Kidney (tissue), 14 donors: ENCODE measurements around the gene FBXW12. TPM values are rescaled to one million over a fixed set of nuclear protein-coding genes. Genes with fewer than 3 reads are reported as not detected.

Experiments used
- DNase-seq, 5 donors: peaks; one replicate each; pipeline ENCODE4 v3.0.0-alpha.2; 2013 to 2020
- FAIRE-seq: peaks from 2 replicates; lab custom pipeline; 2012; peaks lifted over from hg19 to GRCh38; lab: Jason Lieb, UNC
- H3K27ac ChIP-seq, 2 donors: one replicate each; pipeline ENCODE4 v1.7.0; 2013; ENCODE audit warnings: low read depth in 2 of 2, low read length in 2 of 2, inconsistent platforms in 1 of 2
- H3K27me3 ChIP-seq: one replicate; pipeline ENCODE4 v1.7.1; 2013; ENCODE audit warnings: low read length, inconsistent platforms; ENCODE audit not compliant: control insufficient read depth, insufficient read depth
- H3K36me3 ChIP-seq, 3 donors: one replicate each; pipeline versions ENCODE4 v1.7.0 to v1.7.1; 2013; ENCODE audit warnings: low read length in 3 of 3, control low read depth in 1 of 3, inconsistent platforms in 1 of 3; ENCODE audit not compliant: insufficient read depth in 3 of 3, control insufficient read depth in 2 of 3
- H3K4me1 ChIP-seq, 3 donors: one replicate each; pipeline versions ENCODE4 v1.7.0 to v1.7.1; 2013; ENCODE audit warnings: low read length in 3 of 3, inconsistent platforms in 1 of 3, low read depth in 1 of 3; ENCODE audit not compliant: control insufficient read depth in 2 of 3, insufficient read depth in 2 of 3
- H3K4me3 ChIP-seq, 3 donors: one replicate each; pipeline versions ENCODE4 v1.7.0 to v1.8.1; 2013; ENCODE audit warnings: low read length in 3 of 3, control low read depth in 1 of 3, inconsistent platforms in 1 of 3
- H3K9ac ChIP-seq, 3 donors: one replicate each; pipeline versions ENCODE4 v1.7.0 to v1.7.1; 2013; ENCODE audit warnings: low read length in 3 of 3, control low read depth in 1 of 3, inconsistent platforms in 1 of 3
- H3K9me3 ChIP-seq, 3 donors: one replicate each; pipeline versions ENCODE4 v1.7.0 to v1.7.1; 2013; ENCODE audit warnings: low read length in 3 of 3, control low read depth in 1 of 3, inconsistent platforms in 1 of 3; ENCODE audit not compliant: control insufficient read depth in 2 of 3, insufficient read depth in 1 of 3
- intact Hi-C: fragments of 100-400 bp; cut with DNase I; formaldehyde crosslinking; loops from one replicate; pipeline ENCODE4 v1.11.1; 2022
- polyA plus RNA-seq: library from polyadenylated mRNA; stranded (reverse); fragments of 350-450 nt; fragmentation: Illumina TruSeq; extraction: RNeasy Lipid Tissue Mini Kit (QIAGEN cat#74804); gene quantifications from one replicate; pipeline ENCODE4 v1.2.3, GENCODE V29; 2014; ENCODE audit warnings: low read depth, low replicate concordance; ENCODE audit not compliant: insufficient read depth
- total RNA-seq: library from RNA; stranded (reverse); fragmentation: NEBNext Ultra II Directional; extraction: Animal tissue kit (Norgen Biotek cat#: 25700); gene quantifications from one replicate; pipeline ENCODE4 v1.2.1, GENCODE V29; 2021
- TF ChIP-seq, protein P1 (sequence below): IDR thresholded peaks from 3 replicates; pipeline ENCODE4 v1.5.1; 2012; ENCODE audit warnings: mild to moderate bottlenecking, moderate library complexity, borderline replicate concordance; ENCODE audit not compliant: insufficient read depth; ENCODE audit errors: extremely low read depth
- donor health status: control.
- donor health status: control.
- donor health status: control.
- donor health status: control.
- donor health status: control.
- donor health status: DM: yes; HTN: yes; CAD: no.
- donor health status: Normal renal cell carcinoma (clear cell type).

FBXW12 gene
- total and polyA plus RNA-seq, 2 donors from 2014 or later: not detected

DNA sequence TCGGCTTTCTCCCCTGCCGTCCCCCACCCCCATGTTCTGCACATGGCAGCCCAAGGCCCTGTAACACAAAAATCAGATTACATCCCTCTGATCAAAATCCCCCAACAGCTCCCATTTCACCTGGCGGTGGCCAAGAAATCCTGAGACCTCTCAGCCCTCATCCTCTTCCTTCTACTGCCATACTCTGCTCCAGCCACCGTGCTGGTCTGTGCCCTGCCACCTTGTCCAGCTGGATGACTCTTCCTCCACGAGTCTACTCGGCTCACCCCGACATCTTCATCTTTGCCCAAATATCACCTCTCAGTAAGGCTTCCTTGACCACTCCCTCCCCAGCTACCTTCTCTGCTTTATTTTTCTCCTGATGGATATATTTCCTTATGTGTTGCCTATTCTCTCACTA lies 64.8 kb downstream of the FBXW12 start:
- H3K9me3 ChIP-seq: no peaks in the 10 kb centered on the region
- FAIRE-seq: no peak
- no peak for DNase-seq
- no peak overlapping the region for H3K27ac ChIP-seq
- no peaks in the 10 kb centered on the region for H3K27me3 ChIP-seq
- H3K4me1 ChIP-seq: peaks cover 3 to 36% (median 35%) of the 10 kb centered on the region in 3 donors
- TF ChIP-seq, protein P1, sequence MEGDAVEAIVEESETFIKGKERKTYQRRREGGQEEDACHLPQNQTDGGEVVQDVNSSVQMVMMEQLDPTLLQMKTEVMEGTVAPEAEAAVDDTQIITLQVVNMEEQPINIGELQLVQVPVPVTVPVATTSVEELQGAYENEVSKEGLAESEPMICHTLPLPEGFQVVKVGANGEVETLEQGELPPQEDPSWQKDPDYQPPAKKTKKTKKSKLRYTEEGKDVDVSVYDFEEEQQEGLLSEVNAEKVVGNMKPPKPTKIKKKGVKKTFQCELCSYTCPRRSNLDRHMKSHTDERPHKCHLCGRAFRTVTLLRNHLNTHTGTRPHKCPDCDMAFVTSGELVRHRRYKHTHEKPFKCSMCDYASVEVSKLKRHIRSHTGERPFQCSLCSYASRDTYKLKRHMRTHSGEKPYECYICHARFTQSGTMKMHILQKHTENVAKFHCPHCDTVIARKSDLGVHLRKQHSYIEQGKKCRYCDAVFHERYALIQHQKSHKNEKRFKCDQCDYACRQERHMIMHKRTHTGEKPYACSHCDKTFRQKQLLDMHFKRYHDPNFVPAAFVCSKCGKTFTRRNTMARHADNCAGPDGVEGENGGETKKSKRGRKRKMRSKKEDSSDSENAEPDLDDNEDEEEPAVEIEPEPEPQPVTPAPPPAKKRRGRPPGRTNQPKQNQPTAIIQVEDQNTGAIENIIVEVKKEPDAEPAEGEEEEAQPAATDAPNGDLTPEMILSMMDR: no peak
- no peak overlapping the region for H3K9ac ChIP-seq
- no peak overlapping the region for H3K4me3 ChIP-seq
- intact Hi-C loops: loop anchor here (5.0 to 10.0 kb wide), 2 partner anchors 35 to 162 kb away; no protein-coding TSS in a partner anchor
- peaks cover 0 to 5% (median 2%) of the 10 kb centered on the region in 3 donors for H3K36me3 ChIP-seq

DNA sequence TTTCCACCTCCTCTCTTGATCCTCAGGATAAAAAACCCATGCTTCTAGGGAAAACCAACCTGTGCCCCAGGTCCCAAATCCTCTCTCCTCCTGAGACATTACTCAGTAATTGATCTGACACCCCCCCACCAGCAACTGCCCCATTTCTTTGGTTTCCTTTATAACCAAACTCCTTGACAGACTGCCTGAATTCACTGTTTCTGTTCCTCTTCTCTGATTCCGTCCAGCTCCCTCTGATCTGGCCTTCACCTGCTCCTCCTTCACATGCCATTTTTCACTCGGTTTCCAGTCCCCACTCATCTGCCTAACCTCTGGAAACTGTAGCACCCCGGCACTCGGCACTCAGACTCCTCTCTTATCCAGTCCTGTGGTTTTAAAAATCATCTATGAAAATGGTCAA lies 65.8 kb downstream of the FBXW12 start:
- no peaks in the 10 kb centered on the region for H3K9me3 ChIP-seq
- TF ChIP-seq, protein P1: no peak
- no peaks in the 10 kb centered on the region for H3K27me3 ChIP-seq
- peak in 1 of 5 donors; percentile 32 for DNase-seq
- no peak for FAIRE-seq
- H3K4me1 ChIP-seq: peaks cover 3 to 35% (median 29%) of the 10 kb centered on the region in 3 donors
- no peak overlapping the region for H3K9ac ChIP-seq
- H3K36me3 ChIP-seq: peaks cover 0 to 10% (median 2%) of the 10 kb centered on the region in 3 donors
- intact Hi-C loops: loop anchor here (5.0 to 10.0 kb wide), 2 partner anchors 36 to 163 kb away; no protein-coding TSS in a partner anchor
- H3K4me3 ChIP-seq: no peak overlapping the region
- H3K27ac ChIP-seq: no peak overlapping the region

DNA sequence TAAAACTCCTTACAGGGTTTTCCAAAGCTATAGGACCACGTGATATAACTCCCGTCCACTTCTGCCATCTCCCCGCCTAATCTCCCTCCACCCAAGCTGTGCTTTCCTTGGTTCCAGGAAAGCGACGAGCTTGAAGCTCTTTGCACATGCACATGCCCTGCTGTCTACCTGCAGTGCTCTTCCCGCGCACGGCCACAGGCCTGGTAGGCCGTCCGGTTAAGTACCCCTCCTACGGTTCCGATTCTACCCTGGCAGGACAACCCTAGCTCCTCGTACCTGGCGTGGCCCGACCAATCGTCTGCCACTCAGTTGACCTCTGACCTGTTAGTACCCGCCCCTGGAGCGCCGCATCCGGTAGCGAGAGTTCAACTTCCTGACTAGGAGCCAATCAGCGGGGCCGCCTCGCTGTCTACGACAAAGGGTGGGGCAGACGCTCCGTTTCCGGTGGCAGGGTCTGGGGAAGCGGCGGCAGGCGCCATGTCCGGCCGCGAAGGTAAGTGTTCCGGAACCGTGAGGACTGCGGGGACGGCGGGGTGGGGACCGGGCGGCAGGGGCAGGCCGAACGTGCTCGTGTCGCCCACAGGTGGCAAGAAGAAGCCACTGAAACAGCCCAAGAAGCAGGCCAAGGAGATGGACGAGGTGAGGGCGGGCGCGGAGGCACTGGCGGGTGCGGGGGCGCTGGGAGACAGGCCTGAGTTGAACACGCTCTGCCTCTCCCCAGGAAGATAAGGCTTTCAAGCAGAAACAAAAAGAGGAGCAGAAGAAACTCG lies 68.0 kb downstream of the FBXW12 start, which contains the start of the genes CCDC51 and TMA7:
CCDC51 (minus strand) TSS at position 300 of the 770 bp plus-strand sequence. CDS start 4,991 bp downstream, outside the sequence.
TMA7 (plus strand) TSS at position 438 of the 770 bp plus-strand sequence; CDS start at position 478, 40 bp downstream.
- Histone ChIP-seq H3K4me3 (peak within 1 kb of the TSS; percentile 94 to 100 (median 97)), H3K27ac (peak within 1 kb of the TSS; percentile 90 to 97), H3K36me3 (peaks cover 2 to 12% (median 4%) of the 10 kb centered on the region in 3 donors), H3K4me1 (peaks cover 0 to 15% (median 8%) of the 10 kb centered on the region in 3 donors), H3K27me3 (no peaks in the 10 kb centered on the region), H3K9me3 (no peaks in the 10 kb centered on the region), H3K9ac (peak within 1 kb of the TSS; percentile 67 to 95 (median 88))
- peak; percentile 98 to 99 (median 99) for DNase-seq
- intact Hi-C loops: loop anchor here (5.0 to 10.0 kb wide), 2 partner anchors 38 to 165 kb away; no protein-coding TSS in a partner anchor
- FAIRE-seq: peak; percentile 98
- TF ChIP-seq, protein P1: peak; percentile 3
